Measurements from ENCODE around the gene NEUROD6. TPM values are rescaled to one million over a fixed set of nuclear protein-coding genes. Genes with fewer than 3 reads are reported as not detected.

The NEUROD6 gene
- total RNA-seq, 2 experiments from 2014 or later, result not detected

Other genes with a start within 250 kb of the NEUROD6 start
- gene ITPRID1, start 173.4 kb upstream of the NEUROD6 start, total RNA-seq, result not detected

All from activated CD4-positive, alpha-beta memory T cell treated with anti-CD3 and anti-CD28 coated beads, Interleukin-2, amount 10 ng/mL, durations not matched to agents 7 days and 5 days (primary cell).